ENCODE measurements around the gene PHRF1.

DNA sequence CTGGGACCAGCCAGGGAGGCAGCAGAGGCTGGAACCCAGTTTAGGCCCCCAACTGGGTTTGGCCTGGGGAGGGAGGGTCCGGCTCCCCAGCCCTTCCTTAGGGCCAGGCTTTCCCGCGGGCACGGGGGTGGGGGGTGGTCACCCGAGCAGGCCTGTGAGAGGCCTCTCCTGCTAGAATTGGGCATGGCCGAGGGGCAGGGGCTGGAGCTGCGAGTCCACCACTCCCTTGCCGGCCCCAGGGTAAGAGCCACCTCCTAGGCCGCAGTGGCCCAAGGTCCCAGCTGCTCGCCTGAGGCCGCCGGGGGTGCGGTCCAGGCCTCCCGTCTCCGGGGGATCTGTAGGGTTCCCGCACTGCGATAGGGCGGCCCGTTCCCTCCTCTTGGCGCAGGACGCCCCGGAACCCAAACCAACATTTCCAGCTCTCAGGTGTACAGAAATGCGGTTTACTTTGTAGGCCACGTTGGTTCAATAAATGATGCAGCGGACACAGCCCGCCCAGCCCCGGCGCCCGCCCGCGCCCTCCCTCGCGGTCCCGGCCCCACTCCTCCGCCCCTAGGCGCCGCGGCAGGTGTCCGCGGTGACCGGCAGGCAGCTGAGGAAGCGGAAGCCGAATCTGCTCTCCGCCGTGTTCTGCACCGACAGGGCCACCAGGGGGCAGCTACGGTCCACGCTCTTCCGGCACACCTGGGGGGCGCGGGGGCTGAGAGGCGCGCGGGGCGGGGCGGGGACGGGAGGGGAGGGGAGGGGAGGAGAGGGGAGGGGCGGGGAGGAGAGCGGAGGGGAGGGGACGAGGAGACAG, 21.6 kb upstream of the PHRF1 start:
- TF ChIP-seq POLR2A (IDR thresholded peaks at IDR 0.05; ENCODE audit: low read depth, low read length) (no peak), POLR2AphosphoS5 (IDR thresholded peaks at IDR 0.05; ENCODE audit: insufficient read depth, low read depth, low read length) (no peak)
- TF ChIP-seq, protein P1, sequence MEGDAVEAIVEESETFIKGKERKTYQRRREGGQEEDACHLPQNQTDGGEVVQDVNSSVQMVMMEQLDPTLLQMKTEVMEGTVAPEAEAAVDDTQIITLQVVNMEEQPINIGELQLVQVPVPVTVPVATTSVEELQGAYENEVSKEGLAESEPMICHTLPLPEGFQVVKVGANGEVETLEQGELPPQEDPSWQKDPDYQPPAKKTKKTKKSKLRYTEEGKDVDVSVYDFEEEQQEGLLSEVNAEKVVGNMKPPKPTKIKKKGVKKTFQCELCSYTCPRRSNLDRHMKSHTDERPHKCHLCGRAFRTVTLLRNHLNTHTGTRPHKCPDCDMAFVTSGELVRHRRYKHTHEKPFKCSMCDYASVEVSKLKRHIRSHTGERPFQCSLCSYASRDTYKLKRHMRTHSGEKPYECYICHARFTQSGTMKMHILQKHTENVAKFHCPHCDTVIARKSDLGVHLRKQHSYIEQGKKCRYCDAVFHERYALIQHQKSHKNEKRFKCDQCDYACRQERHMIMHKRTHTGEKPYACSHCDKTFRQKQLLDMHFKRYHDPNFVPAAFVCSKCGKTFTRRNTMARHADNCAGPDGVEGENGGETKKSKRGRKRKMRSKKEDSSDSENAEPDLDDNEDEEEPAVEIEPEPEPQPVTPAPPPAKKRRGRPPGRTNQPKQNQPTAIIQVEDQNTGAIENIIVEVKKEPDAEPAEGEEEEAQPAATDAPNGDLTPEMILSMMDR (IDR thresholded peaks at IDR 0.05; ENCODE audit: extremely low read depth in 1 of 2, insufficient read depth in 1 of 2, low read depth in 1 of 2, low read length in 2 of 2), result peak in 1 of 2 donors; percentile 54
